Heart left ventricle (tissue), 16 donors: ENCODE data around the gene MST1. TPM values are rescaled to one million over a fixed set of nuclear protein-coding genes. Genes with fewer than 3 reads are reported as not detected.
A peak's percentile ranks its signal among the peaks of the same experiment; 100 is the strongest.

Experiments
- ATAC-seq, 4 donors: fragments of 200-7000 bp; cut with Tn5 transposase; one replicate each; pipeline ENCODE4 v1.9.1; 2020 to 2022; ENCODE audit warnings: moderate library complexity in 4 of 4, mild to moderate bottlenecking in 3 of 4, moderate number of reproducible peaks in 1 of 4
- DNase-seq, 5 donors: peaks; one replicate each; pipeline ENCODE4 v3.0.0-alpha.2; 2020
- H3K27ac ChIP-seq, 12 donors: fragments of 200-600 bp; sonication (generic) in 4 of 12; one replicate each; pipeline versions ENCODE4 v1.5.0 to v1.8.0; 2016 to 2022; ENCODE audit warnings: mild to moderate bottlenecking in 2 of 12
- H3K27me3 ChIP-seq, 9 donors: fragments of 200-600 bp; sonication (generic) in 2 of 9; one replicate each; pipeline versions ENCODE4 v1.5.1 to v1.8.0; 2016 to 2022; ENCODE audit warnings: mild to moderate bottlenecking in 3 of 9
- H3K36me3 ChIP-seq, 9 donors: fragments of 200-600 bp; sonication (generic) in 2 of 9; one replicate each; pipeline versions ENCODE4 v1.5.0 to v1.8.0; 2018 to 2022; ENCODE audit warnings: mild to moderate bottlenecking in 2 of 9
- H3K4me1 ChIP-seq, 12 donors: fragments of 200-600 bp; sonication (generic) in 4 of 12; one replicate each; pipeline versions ENCODE4 v1.5.0 to v1.8.0; 2016 to 2022; ENCODE audit warnings: mild to moderate bottlenecking in 3 of 12
- H3K4me3 ChIP-seq, 12 donors: fragments of 200-600 bp; sonication (generic) in 4 of 12; one replicate each; pipeline versions ENCODE4 v1.5.0 to v1.8.0; 2017 to 2022; ENCODE audit warnings: mild to moderate bottlenecking in 9 of 12, moderate library complexity in 4 of 12
- H3K9me3 ChIP-seq, 12 donors: fragments of 200-600 bp; sonication (generic) in 4 of 12; one replicate each; pipeline versions ENCODE4 v1.5.0 to v1.8.0; 2016 to 2022; ENCODE audit warnings: mild to moderate bottlenecking in 1 of 12
- CTCF ChIP-seq, 12 donors: fragments of 200-600 bp; sonication (generic) in 4 of 12; IDR thresholded peaks; one replicate each; pipeline versions ENCODE4 v1.5.0 to v1.8.0; 2018 to 2022; ENCODE audit warnings: antibody characterized with exemption in 12 of 12, mild to moderate bottlenecking in 5 of 12
- POLR2A ChIP-seq, 2 donors: fragments of 450-650 bp; IDR thresholded peaks; one replicate each; pipeline ENCODE4 v1.6.1; 2017; ENCODE audit warnings: antibody characterized with exemption in 2 of 2, mild to moderate bottlenecking in 2 of 2, moderate library complexity in 2 of 2
- WGBS, 4 donors: extraction: QIAGEN DNeasy Blood & Tissue Kit in 2 of 4; methylation state at CpG; one replicate each; pipeline versions ENCODE4 v1.1.5 to v1.1.7; 2013 to 2018; 5-methylcytosine and 5-hydroxymethylcytosine counted together
- intact Hi-C, 10 donors: fragments of 100-400 bp; cut with DNase I; formaldehyde crosslinking; loops; one replicate each; pipeline versions ENCODE4 v1.11.1 to v1.14.2; 2022
- polyA plus RNA-seq, 2 donors: library from polyadenylated mRNA; stranded (reverse); fragments of 200-250 nt; gene quantifications; one replicate each; pipeline ENCODE4 v1.2.3, GENCODE V29; 2013
- total RNA-seq, 9 donors: library from RNA; depleted of rRNA in 2 of 9; stranded (reverse); fragments of >200 nt in 2 of 9; fragmentation: NEBNext Ultra II Directional in 3 of 9; extraction: Animal tissue kit (Norgen Biotek cat#: 25700) in 3 of 9; gene quantifications; one replicate each; pipeline versions ENCODE4 v1.1.0 to v1.2.4, GENCODE V29; 2016 to 2023
- donor health status: ischemic (EF 13 %, LVEDD 7.1; RV severe dilation, severe dysfunction).
- donor health status: healthy with polysubstance abuse.
- donor health status: DM: no; HTN: yes; CAD: no.
- donor health status: DM: no; HTN: no; CAD: no.
- donor health status: ischemic (EF 25% LVEDD 6.9; RV normal size, moderate dysfunction).
- donor health status: ischemic (EF 25% LVEDD 5.7; RV mildly dilated, moderate dysfunction).
- donor health status: healthy.
- donor health status: DM: yes; HTN: yes; CAD: no.
- donor health status: ischemic (EF 35%, LVEDD 5.7; RV mildly dilated, moderate dysfunction).
- donor health status: nonischemic (EF 11% LVEDD 7.7; RV severe dilation, severe dysfunction).
- donor health status: DM: yes; HTN: yes; CAD: no.
- donor health status: PGD.
- donor health status: ischemic (EF 29% LVEDD 5.4; RV normal size, mild dysfunction).
- donor health status: nonischemic (EF 23%, LVEDD 6.1; RV moderate dilation, normal function).

Gene MST1
- total and polyA plus RNA-seq, 11 donors = 1.8 to 29.4 (median 3.2) TPM

GRCh38 chr3:49646236-49646635 is 43.0 kb downstream of the MST1 start:
- Histone ChIP-seq H3K4me1 (peaks cover 0 to 25% (median 11%) of the 10 kb centered on the region in 12 donors), H3K4me3 (no peak overlapping the region), H3K27me3 (no peaks in the 10 kb centered on the region), H3K27ac (no peak overlapping the region), H3K9me3 (no peaks in the 10 kb centered on the region), H3K36me3 (no peaks in the 10 kb centered on the region)
- no peak for DNase-seq
- TF ChIP-seq CTCF (IDR thresholded peaks at IDR 0.05) (no peak), POLR2A (IDR thresholded peaks at IDR 0.05) (no peak)
- intact Hi-C loops = no loop called here
- no peak for ATAC-seq
- WGBS, 4 donors = 85 to 95% (median 92%) methylated on average over 3 of the region's 3 CpGs

GRCh38 chr3:49644684-49645083 is 44.6 kb downstream of the MST1 start:
- Histone ChIP-seq H3K9me3 (no peaks in the 10 kb centered on the region), H3K36me3 (no peaks in the 10 kb centered on the region), H3K27ac (no peak overlapping the region), H3K4me1 (peaks cover 0 to 23% (median 11%) of the 10 kb centered on the region in 12 donors), H3K4me3 (no peak overlapping the region), H3K27me3 (no peaks in the 10 kb centered on the region)
- intact Hi-C loops = no loop called here
- no peak for TF ChIP-seq POLR2A (IDR thresholded peaks at IDR 0.05)
- WGBS, 4 donors = 69 to 80% (median 75%) methylated on average over 6 to 8 of the region's 8 CpGs
- DNase-seq (no peak), ATAC-seq (no peak)

- no peak overlapping the region for H3K27ac ChIP-seq
- ATAC-seq (no peak), DNase-seq (peak in 1 of 5 donors; percentile 53)
- no peaks in the 10 kb centered on the region for H3K9me3 ChIP-seq
- H3K4me1 ChIP-seq = peaks cover 0 to 10% (median 5%) of the 10 kb centered on the region in 12 donors
- TF ChIP-seq CTCF (IDR thresholded peaks at IDR 0.05) (no peak), POLR2A (IDR thresholded peaks at IDR 0.05) (no peak)
- intact Hi-C loops = no loop called here
- 90 to 100% (median 92%) methylated on average over 2 to 9 of the region's 9 CpGs for WGBS, 4 donors
- no peak overlapping the region for H3K4me3 ChIP-seq
- no peaks in the 10 kb centered on the region for H3K27me3 ChIP-seq
- no peaks in the 10 kb centered on the region for H3K36me3 ChIP-seq
Observed at GRCh38 chr3:49642708-49643145, 46.5 kb downstream of the MST1 start.

- 93 to 96% (median 95%) methylated on average over 7 to 14 of the region's 14 CpGs for WGBS, 4 donors
- intact Hi-C loops = no loop called here
- TF ChIP-seq POLR2A (IDR thresholded peaks at IDR 0.05) (no peak), CTCF (IDR thresholded peaks at IDR 0.05) (no peak)
Observed at GRCh38 chr3:49641921-49642707, 47.2 kb downstream of the MST1 start.

More at GRCh38 chr3:49641921-49642707, 47.2 kb downstream of the MST1 start:
- no peak for ATAC-seq
- Histone ChIP-seq H3K36me3 (no peaks in the 10 kb centered on the region), H3K4me1 (peaks cover 0 to 7% (median 0%) of the 10 kb centered on the region in 12 donors), H3K27me3 (no peaks in the 10 kb centered on the region), H3K27ac (no peak overlapping the region), H3K4me3 (no peak overlapping the region), H3K9me3 (no peaks in the 10 kb centered on the region)
- DNase-seq = no peak
